Activated T-cell treated with anti-CD3 and anti-CD28 coated beads, Interleukin-2, amount 50 U/mL, for 72 hours (primary cell): ENCODE results near the gene MIA. TPM values are rescaled to one million over a fixed set of nuclear protein-coding genes. Genes with fewer than 3 reads are reported as not detected.
"Not testable (repeated sequence)": the region's sequence is repeated elsewhere in the genome, so short reads cannot be mapped to it uniquely, and the experiment has no call there.

Experiments
- ATAC-seq, 2 donors: fragments of 150-1000 bp; cut with Tn5 transposase; replicated peaks in 1 of 2; 2 replicates each; pipeline ENCODE4 v1.10.0; 2021; ENCODE audit warnings: moderate library complexity in 2 of 2, mild to moderate bottlenecking in 1 of 2
- DNase-seq, 2 donors: peaks; one replicate each; pipeline ENCODE4 v3.0.0; 2021 to 2022; ENCODE audit warnings: mixed read lengths in 1 of 2
- H3K27ac Mint-ChIP-seq: one replicate; pipeline ENCODE4 v1.8.0; 2022; ENCODE audit warnings: mild to moderate bottlenecking, moderate library complexity, mixed read lengths
- H3K27me3 Mint-ChIP-seq: one replicate; pipeline ENCODE4 v1.8.0; 2022; ENCODE audit warnings: low read depth, mixed read lengths
- H3K36me3 Mint-ChIP-seq, 2 donors: one replicate each; pipeline ENCODE4 v1.8.0; 2022; ENCODE audit warnings: mixed read lengths in 2 of 2, mild to moderate bottlenecking in 1 of 2; ENCODE audit not compliant: insufficient read depth in 2 of 2
- H3K4me1 Mint-ChIP-seq: one replicate; pipeline ENCODE4 v1.8.0; 2022; ENCODE audit warnings: low read depth, mixed read lengths
- H3K4me3 Mint-ChIP-seq, 2 donors: one replicate each; pipeline ENCODE4 v1.8.0; 2022; ENCODE audit warnings: mild to moderate bottlenecking in 2 of 2, mixed read lengths in 2 of 2, moderate library complexity in 2 of 2
- H3K9me3 Mint-ChIP-seq, 2 donors: one replicate each; pipeline ENCODE4 v1.8.0; 2022; ENCODE audit warnings: mixed read lengths in 2 of 2
- total RNA-seq, 2 donors: library from RNA; stranded (reverse); gene quantifications; one replicate each; pipeline ENCODE4 v1.2.3, GENCODE V29; 2022

MIA gene
- total RNA-seq, 2 donors from 2014 or later: 0.97 to 1.1 TPM

GRCh38 chr19:40755248-40755624, 20.1 kb upstream of the MIA start:
- DNase-seq: no peak
- no peak for ATAC-seq
- Mint-ChIP-seq H3K27ac (peak overlapping the region; percentile 40), H3K4me1 (peaks cover 61% of the 10 kb centered on the region), H3K9me3 (no peaks in the 10 kb centered on the region), H3K27me3 (no peaks in the 10 kb centered on the region), H3K36me3 (peaks cover 30 to 43% of the 10 kb centered on the region in 2 donors), H3K4me3 (peak overlapping the region; percentile 59 to 83)

- peak overlapping the region; percentile 54 for H3K27ac Mint-ChIP-seq
- no peaks in the 10 kb centered on the region for H3K27me3 Mint-ChIP-seq
- H3K9me3 Mint-ChIP-seq: no peaks in the 10 kb centered on the region
- H3K4me3 Mint-ChIP-seq: peak overlapping the region; percentile 59 to 83
- peaks cover 33 to 48% of the 10 kb centered on the region in 2 donors for H3K36me3 Mint-ChIP-seq
- H3K4me1 Mint-ChIP-seq: peaks cover 66% of the 10 kb centered on the region
- DNase-seq: no peak
- no peak for ATAC-seq
Measured at GRCh38 chr19:40755791-40756190, 19.5 kb upstream of the MIA start.

- Mint-ChIP-seq H3K36me3 (peaks cover 33 to 49% of the 10 kb centered on the region in 2 donors), H3K9me3 (no peaks in the 10 kb centered on the region), H3K27ac (peak overlapping the region; percentile 54), H3K4me1 (peaks cover 73% of the 10 kb centered on the region), H3K27me3 (no peaks in the 10 kb centered on the region), H3K4me3 (peak overlapping the region; percentile 59 to 83)
- ATAC-seq: peak; percentile 58
- peak; percentile 58 to 63 for DNase-seq
Measured at GRCh38 chr19:40756502-40757110, 18.7 kb upstream of the MIA start.

- H3K36me3 Mint-ChIP-seq: peaks cover 35 to 52% of the 10 kb centered on the region in 2 donors
- H3K27ac Mint-ChIP-seq: no peak overlapping the region
- H3K9me3 Mint-ChIP-seq: no peaks in the 10 kb centered on the region
- H3K4me1 Mint-ChIP-seq: peaks cover 80% of the 10 kb centered on the region
- H3K4me3 Mint-ChIP-seq: no peak overlapping the region
- H3K27me3 Mint-ChIP-seq: no peaks in the 10 kb centered on the region
- ATAC-seq (no peak), DNase-seq (no peak)
Measured at GRCh38 chr19:40758491-40758890, 16.8 kb upstream of the MIA start.

- H3K4me1 Mint-ChIP-seq: peaks cover 82% of the 10 kb centered on the region
- H3K27me3 Mint-ChIP-seq: no peaks in the 10 kb centered on the region
- no peak overlapping the region for H3K4me3 Mint-ChIP-seq
- no peak overlapping the region for H3K27ac Mint-ChIP-seq
- ATAC-seq (no peak), DNase-seq (no peak)
- H3K36me3 Mint-ChIP-seq: peaks cover 39 to 59% of the 10 kb centered on the region in 2 donors
- no peaks in the 10 kb centered on the region for H3K9me3 Mint-ChIP-seq
Measured at GRCh38 chr19:40759352-40759751, 16.0 kb upstream of the MIA start.

DNA sequence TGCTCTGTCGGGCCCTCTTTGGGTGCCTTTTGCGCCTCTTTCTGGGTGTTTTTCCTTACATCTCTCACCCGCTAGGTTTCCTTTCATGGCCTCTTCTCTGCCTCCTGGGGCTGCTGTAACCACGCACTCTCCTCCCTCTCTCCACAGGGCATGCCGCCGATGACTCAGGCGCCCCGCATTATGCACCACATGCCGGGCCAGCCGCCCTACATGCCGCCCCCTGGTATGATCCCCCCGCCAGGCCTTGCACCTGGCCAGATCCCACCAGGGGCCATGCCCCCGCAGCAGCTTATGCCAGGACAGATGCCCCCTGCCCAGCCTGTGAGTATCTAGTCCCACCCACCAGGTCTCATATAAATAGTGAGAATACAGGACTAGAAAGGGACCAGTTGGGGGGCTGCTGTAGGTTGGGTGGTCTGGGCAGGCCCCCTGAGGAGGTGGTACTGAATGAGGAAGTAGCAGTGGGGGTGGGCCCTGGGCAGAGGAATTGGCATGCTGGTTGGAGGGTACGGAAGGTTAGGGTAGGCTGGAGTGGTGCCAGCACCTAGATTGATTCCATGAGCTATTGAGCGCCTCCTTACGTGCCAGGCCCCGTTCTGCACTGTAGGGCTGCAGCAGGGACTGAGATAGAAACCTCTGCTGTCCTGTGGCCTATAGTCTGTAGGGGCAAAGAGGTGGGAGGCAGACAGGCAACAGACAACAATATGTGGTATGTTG, 12.4 kb upstream of the MIA start:
- peak overlapping the region; percentile 38 for H3K27ac Mint-ChIP-seq
- peaks cover 62% of the 10 kb centered on the region for H3K4me1 Mint-ChIP-seq
- DNase-seq (no peak), ATAC-seq (peak; percentile 50 to 58)
- no peaks in the 10 kb centered on the region for H3K9me3 Mint-ChIP-seq
- peak overlapping the region; percentile 5 to 53 for H3K4me3 Mint-ChIP-seq
- peaks cover 29 to 57% of the 10 kb centered on the region in 2 donors for H3K36me3 Mint-ChIP-seq
- no peaks in the 10 kb centered on the region for H3K27me3 Mint-ChIP-seq

DNA sequence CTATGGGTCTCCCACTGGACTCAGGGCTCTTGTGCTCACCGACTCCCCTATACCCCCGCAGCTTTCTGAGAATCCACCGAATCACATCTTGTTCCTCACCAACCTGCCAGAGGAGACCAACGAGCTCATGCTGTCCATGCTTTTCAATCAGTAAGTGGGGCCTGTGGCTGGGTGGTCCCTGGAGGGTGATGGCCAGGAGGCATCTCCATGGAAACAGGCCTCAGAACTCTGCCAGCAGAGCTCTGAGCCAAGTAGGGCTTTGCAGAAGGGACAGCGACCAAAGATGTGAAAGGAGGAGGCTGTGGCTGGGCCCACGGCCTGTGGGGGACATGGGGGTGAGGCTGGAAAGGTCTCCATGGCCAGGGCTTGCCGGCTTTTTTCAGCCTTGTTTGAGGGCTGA, 11.8 kb upstream of the MIA start:
- Mint-ChIP-seq H3K4me1 (peaks cover 62% of the 10 kb centered on the region), H3K9me3 (no peaks in the 10 kb centered on the region), H3K4me3 (peak overlapping the region in 1 of 2 donors; percentile 16), H3K27me3 (no peaks in the 10 kb centered on the region), H3K27ac (peak overlapping the region; percentile 11), H3K36me3 (peaks cover 25 to 53% of the 10 kb centered on the region in 2 donors)
- no peak for ATAC-seq
- no peak for DNase-seq

DNA sequence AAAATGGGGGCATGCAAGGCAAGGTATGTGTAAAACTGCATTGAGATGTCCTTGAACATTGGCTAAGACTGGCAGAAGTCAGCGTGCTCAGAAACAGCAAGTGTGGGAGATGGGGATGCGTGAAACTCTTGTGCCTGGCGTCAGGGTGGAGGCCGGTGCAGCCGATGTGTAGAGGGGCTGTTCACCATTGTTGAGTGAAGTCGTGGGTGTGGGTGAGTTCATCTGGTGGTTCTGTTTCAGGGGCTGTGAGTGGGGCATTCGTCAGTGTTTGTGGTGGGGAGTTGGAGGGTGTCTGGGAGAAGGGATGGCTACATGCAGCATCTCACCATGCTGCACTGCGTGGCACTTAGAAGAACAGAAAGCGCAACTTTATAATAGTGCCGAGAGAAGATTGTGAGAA, 11.4 kb upstream of the MIA start:
- Mint-ChIP-seq H3K4me1 (peaks cover 66% of the 10 kb centered on the region), H3K27me3 (no peaks in the 10 kb centered on the region), H3K9me3 (no peaks in the 10 kb centered on the region), H3K4me3 (peak overlapping the region; percentile 16 to 28), H3K27ac (peak overlapping the region; percentile 15), H3K36me3 (peaks cover 25 to 51% of the 10 kb centered on the region in 2 donors)
- DNase-seq: peak in 1 of 2 donors; percentile 36
- peak; percentile 55 to 68 for ATAC-seq

DNA sequence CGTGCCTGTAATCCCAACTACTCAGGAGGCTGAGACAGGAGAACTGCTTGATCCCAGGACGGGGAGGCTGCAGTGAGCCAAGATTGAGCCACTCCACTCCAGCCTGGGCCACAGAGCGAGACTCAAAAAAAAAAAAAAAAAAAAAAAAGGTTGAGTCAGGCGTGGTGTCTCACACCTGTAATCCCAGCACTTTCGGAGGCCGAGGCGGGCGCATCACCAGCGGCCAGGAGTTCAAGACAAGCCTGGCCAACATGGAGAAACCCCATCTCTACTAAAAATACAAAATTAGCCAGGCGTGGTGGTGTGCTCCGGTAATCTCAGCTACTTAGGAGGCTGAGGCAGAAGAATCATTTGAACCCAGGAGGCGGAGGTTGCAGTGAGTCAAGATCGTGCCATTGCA, 8.9 kb upstream of the MIA start:
- H3K9me3 Mint-ChIP-seq, H3K4me3 Mint-ChIP-seq, DNase-seq, ATAC-seq, H3K27ac Mint-ChIP-seq, H3K27me3 Mint-ChIP-seq: not testable (repeated sequence)
- peaks cover 22 to 41% of the 10 kb centered on the region in 2 donors for H3K36me3 Mint-ChIP-seq
- peaks cover 45% of the 10 kb centered on the region for H3K4me1 Mint-ChIP-seq

DNA sequence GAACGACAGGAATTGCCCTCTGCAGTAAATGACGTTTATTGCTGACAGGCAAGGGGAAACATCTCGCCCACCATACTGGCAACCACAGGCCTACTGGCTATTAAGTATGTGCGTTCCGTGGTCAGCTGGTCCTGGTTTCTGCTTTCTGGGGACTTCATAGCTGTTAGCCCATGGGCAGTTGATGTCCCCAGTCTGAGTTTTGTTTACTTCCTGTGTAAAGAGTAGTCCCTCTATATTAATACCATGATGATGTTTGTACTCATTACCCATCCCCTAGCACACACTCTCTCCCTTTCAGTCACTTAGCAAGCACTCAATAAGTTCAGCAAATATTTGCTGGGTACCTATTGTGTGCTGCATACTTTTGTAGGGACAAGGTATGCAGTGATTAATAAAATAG, 6.5 kb upstream of the MIA start:
- peaks cover 15 to 21% of the 10 kb centered on the region in 2 donors for H3K36me3 Mint-ChIP-seq
- H3K4me3 Mint-ChIP-seq: no peak overlapping the region
- no peaks in the 10 kb centered on the region for H3K27me3 Mint-ChIP-seq
- no peak for DNase-seq
- peaks cover 21% of the 10 kb centered on the region for H3K4me1 Mint-ChIP-seq
- no peak for ATAC-seq
- H3K27ac Mint-ChIP-seq: no peak overlapping the region
- peaks cover 1 to 3% of the 10 kb centered on the region in 2 donors for H3K9me3 Mint-ChIP-seq

- H3K9me3 Mint-ChIP-seq, H3K36me3 Mint-ChIP-seq, H3K27me3 Mint-ChIP-seq, H3K27ac Mint-ChIP-seq, DNase-seq, H3K4me1 Mint-ChIP-seq, H3K4me3 Mint-ChIP-seq: not testable (repeated sequence)
- ATAC-seq: peak in 1 of 2 donors; percentile 13
Measured at GRCh38 chr19:40771101-40771862, 4.0 kb upstream of the MIA start.

- H3K4me1 Mint-ChIP-seq: peaks cover 37% of the 10 kb centered on the region
- peaks cover 2 to 3% of the 10 kb centered on the region in 2 donors for H3K36me3 Mint-ChIP-seq
- no peaks in the 10 kb centered on the region for H3K27me3 Mint-ChIP-seq
- no peak overlapping the region for H3K4me3 Mint-ChIP-seq
- ATAC-seq: no peak
- DNase-seq: no peak
- H3K27ac Mint-ChIP-seq: no peak overlapping the region
- peaks cover 1 to 3% of the 10 kb centered on the region in 2 donors for H3K9me3 Mint-ChIP-seq
Measured at GRCh38 chr19:40775632-40776022, 306 bp downstream of the MIA start.

DNA sequence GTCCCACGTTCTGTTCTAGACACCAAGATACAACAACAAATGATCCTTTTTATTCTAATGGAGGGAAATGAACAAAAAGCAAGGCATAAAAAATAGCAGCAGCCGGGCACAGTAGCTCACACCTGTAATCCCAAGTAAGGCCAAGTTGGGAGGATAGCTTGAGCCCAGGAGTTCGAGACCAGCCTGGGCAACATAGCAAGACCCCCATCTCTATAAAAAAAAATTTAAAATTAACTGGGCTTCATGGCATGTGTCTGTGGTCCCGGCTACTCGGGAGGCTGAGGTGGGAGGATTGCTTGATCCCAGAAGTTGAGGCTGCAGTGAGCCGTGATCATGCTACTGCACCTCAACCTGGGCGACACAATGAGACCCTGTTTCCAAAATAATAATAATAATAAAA, 1.0 kb downstream of the MIA start:
- Mint-ChIP-seq H3K36me3 (no peaks in the 10 kb centered on the region), H3K4me1 (peaks cover 44% of the 10 kb centered on the region), H3K27ac (no peak overlapping the region), H3K4me3 (no peak overlapping the region), H3K27me3 (no peaks in the 10 kb centered on the region), H3K9me3 (no peaks in the 10 kb centered on the region)
- ATAC-seq: no peak
- no peak for DNase-seq
